ENCODE measurements around the gene MS4A10.

Gene MS4A10

GRCh38 chr11:60767388-60767811 lies 17.7 kb upstream of the MS4A10 start:
- no peak for DNase-seq

- no peak for DNase-seq
Observed at GRCh38 chr11:60768202-60768601, 16.9 kb upstream of the MS4A10 start.

GRCh38 chr11:60769273-60769672 lies 15.9 kb upstream of the MS4A10 start:
- no peak for DNase-seq

GRCh38 chr11:60769811-60770210 lies 15.3 kb upstream of the MS4A10 start:
- DNase-seq = no peak

- no peak for DNase-seq
Observed at GRCh38 chr11:60771146-60771545, 14.0 kb upstream of the MS4A10 start.

- no peak for DNase-seq
Observed at GRCh38 chr11:60771879-60772525, 13.1 kb upstream of the MS4A10 start.

- DNase-seq = no peak
Observed at GRCh38 chr11:60772666-60773065, 12.5 kb upstream of the MS4A10 start.

GRCh38 chr11:60774726-60775125 lies 10.4 kb upstream of the MS4A10 start:
- DNase-seq = no peak

- DNase-seq = peak; percentile 86
Observed at GRCh38 chr11:60775420-60775961, 9.6 kb upstream of the MS4A10 start.

GRCh38 chr11:60776167-60776566 lies 9.0 kb upstream of the MS4A10 start:
- DNase-seq = no peak

- no peak for DNase-seq
Observed at GRCh38 chr11:60777106-60777505, 8.0 kb upstream of the MS4A10 start.

GRCh38 chr11:60777572-60777971 lies 7.6 kb upstream of the MS4A10 start:
- DNase-seq = no peak

- no peak for DNase-seq
Observed at GRCh38 chr11:60780065-60780464, 5.1 kb upstream of the MS4A10 start.

GRCh38 chr11:60780774-60781173 lies 4.4 kb upstream of the MS4A10 start:
- DNase-seq = no peak

- no peak for DNase-seq
Observed at GRCh38 chr11:60781286-60781980, 3.7 kb upstream of the MS4A10 start.

GRCh38 chr11:60781981-60782316 lies 3.2 kb upstream of the MS4A10 start:
- DNase-seq = no peak

- no peak for DNase-seq
Observed at GRCh38 chr11:60782393-60783140, 2.6 kb upstream of the MS4A10 start.

- no peak for DNase-seq
Observed at GRCh38 chr11:60783141-60783484, 2.0 kb upstream of the MS4A10 start.

- no peak for DNase-seq
Observed at GRCh38 chr11:60783911-60784310, 1.2 kb upstream of the MS4A10 start.

GRCh38 chr11:60785806-60786361 lies 751 bp downstream of the MS4A10 start:
- no peak for DNase-seq

- peak; percentile 14 for DNase-seq
Observed at GRCh38 chr11:60786811-60787567, 1.9 kb downstream of the MS4A10 start.

- DNase-seq = peak; percentile 82
Observed at GRCh38 chr11:60788401-60789125, 3.4 kb downstream of the MS4A10 start.
